HG03135 (cell line): ENCODE data around the gene MCF2L.

Experiments
- ATAC-seq: cut with Tn5 transposase; IDR thresholded peaks from one replicate; pipeline ENCODE4 v1.9.1; 2021; ENCODE audit warnings: mild to moderate bottlenecking, moderate library complexity; ENCODE audit not compliant: unreplicated experiment

Gene MCF2L

DNA sequence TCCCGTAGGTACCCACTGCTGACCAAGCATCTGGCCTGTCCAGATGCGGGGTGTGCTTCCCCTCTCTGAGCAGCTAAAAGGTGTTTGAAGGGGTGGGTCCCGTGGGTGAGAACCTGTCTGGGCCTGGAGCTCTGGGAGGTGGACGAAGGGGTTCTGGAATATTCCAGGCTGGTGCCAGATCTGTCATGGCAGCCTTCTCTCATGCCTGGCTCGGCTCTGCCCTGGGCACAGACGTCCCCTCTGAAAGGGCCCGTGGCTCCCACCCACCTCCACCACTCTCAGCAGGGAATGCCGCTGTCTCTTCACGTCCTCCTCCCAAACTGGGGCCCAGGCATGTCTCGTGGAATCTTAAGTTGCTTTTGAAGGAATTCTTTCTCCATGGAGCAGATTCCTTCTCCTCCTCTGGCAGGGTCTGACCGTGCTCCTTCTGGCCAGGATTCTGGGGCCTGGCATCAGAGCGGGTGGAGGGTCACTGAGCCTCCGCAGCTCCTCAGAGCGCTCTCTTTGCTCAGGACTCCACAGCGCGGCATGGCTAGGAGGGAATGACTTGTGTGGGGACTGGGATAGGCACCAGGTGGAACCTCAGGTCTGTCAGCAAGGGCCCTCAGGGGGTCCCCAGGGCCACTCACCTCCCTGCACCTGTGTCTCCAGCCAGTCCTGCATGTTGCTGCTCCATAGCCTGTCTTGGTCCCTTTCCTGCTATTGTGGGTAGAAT is 5.9 kb upstream of the MCF2L start:
- ATAC-seq: no peak

DNA sequence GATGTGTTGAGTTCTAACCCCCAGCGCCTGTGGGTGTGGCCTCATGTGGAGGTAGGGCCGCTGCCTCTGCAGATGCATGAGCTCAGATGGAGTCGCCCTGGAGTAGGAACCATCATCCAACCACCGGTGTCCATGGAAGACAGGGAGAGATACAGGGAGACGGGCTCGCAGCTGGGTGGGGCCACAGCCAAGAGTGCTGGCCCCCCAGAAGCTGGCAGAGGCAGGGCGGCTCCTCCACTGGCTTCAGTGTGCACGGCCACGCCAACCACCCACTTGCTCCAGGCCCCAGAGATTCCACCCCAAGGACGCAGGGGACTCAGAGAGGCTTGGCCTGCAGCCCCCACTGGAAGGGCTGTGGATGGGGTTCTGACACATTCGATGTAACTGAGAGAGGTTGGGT is 5.4 kb upstream of the MCF2L start:
- no peak for ATAC-seq

DNA sequence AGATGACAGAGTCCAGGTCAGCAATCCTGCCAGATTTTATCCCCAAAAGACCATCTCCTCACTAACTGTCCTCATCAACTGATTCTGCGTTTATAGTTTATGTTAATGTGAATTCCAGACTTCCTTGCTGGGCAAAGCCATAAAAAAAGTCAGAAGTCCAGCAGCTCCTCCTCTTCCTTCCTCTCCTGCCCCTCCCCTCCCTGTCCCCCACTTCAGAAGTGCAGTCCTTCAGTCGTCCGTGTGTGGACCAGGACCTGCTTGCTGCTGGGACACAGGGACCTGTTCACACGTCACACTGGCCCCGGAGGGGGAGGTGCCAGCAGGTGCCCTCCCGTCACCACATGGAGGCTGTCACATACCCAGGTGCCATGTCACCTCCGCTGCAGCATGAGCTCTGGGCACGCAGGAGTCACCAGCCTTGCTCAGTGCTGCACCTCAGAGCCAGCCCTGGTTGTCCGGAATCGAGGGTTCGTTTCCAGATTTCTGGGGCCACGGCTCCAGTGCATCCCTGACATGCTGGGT is 4.0 kb upstream of the MCF2L start:
- ATAC-seq: no peak

DNA sequence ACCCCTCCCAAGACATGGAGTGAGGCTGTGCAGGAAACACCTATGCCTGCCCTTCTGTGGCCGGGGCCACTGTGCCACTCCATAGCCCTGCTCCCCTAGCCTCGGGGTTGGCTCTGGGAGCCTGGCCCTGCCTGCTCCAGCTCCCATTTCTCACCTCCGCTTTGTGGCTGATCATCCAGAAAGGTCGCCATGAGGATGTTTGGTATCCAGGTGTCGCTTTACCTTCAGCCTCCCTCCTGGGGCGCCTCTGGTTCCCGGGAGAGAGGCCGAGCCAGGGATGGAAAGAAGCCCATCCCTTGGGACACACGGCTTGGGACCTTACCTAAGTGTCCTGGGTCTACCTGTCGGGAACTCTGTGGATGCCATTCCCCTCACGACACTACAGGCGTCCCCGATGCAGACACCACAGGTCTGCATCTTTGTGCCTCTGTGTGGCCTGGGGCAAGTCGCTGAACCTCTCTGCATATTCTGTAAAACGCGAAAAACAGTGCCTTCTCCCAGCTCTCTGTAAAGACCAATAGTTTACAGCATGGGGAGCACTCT is 3.4 kb upstream of the MCF2L start:
- ATAC-seq: no peak

DNA sequence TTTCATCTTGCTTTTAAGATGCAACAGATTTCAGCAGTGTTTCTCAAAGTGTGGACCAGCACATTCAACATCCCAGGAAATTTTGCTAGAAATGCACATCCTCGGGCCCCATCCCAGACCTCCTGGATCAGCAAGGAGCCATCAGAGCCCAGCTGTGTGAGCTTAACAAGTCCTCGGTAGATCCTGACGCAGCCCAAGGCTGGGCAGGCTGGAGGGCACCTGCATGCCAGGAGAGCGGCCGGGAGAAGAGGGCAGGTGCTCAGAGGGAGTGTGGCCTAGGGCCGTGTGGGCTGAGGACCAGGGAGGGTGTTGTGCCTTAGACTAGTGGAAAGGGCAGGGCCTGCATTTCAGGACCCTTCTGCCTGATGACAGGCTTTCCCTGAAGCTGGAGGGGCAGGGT is 2.2 kb upstream of the MCF2L start:
- no peak for ATAC-seq

DNA sequence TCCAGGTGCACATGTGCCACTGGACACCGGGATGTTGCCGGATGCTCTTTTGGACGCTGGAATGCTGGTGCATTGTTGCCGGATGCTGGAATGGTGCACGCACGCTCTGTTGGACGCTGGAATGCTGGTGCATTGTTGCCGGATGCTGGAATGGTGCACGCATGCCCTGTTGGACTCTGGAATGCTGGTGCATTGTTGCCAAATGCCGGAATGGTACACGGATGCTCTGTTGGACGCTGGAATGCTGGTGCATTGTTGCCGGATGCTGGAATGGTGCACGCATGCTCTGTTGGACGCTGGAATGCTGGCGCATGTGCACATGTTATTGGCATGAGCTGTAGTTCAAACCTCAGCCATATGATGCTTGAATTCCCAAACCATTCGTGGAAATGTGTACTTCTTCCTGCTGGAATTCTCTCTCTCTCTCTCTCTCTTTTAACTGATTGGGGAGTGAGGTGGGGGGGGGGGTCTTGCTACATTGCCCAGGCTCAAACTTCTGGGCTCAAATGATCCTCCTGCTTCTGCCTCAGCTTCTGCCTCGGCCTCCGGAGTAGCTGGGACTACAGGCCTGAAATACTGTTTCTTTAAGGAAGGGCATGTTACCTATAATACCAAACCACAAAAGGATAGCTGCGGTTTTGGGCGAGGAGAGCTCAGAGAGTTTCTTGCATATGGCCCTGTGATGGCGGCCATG is 1.2 kb upstream of the MCF2L start:
- no peak for ATAC-seq

DNA sequence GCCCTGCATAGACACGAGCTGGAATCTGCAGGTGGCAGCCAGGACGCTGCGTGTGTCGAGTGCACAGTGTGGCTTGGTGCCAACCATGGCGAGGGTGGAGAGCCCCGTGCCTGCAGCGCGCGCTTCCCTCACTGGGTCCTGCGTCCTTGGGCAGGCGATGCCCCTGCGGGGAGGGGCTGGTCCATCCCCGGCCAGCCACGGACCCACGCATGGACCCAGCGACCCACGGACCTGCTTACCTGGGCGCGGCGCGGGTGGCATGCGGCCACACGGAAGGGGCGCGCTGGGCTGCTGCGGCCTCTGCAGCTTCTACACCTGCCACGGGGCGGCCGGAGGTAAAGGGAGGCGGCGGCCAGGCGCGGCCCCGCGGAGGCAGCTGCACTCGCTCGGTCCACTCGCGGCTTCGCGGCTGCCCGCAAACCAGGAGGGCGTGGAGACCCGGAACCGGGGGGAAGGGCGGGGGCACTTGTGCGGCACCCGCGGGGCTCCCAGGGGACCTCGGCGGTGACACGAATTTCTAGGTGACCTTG is 569 bp upstream of the MCF2L start:
- no peak for ATAC-seq

DNA sequence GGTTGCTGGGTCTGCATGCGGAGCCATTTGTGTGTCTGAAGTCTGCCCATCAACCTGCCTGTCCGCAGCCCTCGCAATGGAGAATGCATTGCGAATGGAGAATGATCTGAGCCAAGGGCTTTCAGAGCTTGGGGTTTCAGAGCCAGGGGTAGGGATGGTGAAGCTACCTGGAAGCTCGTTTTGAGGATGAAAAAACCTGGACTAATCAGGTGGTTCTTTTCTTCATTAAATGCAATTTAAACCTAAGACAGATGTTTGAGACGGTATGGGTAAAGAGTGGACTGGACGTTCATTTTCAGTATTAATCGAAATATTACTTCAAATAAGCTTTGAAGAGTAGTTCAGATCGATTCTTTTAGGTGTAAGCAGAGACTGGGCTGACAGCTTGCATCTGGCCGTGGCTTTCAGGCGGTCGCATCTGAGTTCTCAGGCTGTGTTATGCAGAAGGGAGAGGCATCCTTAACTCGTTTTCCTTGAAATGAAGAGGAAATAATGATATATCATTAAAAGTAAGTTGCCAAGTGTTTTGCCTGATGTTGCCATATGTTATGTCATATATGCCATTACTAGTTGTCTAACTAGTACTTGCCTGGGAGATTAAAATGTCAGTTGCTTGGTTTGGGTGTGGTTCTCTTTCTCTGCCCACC is 801 bp downstream of the MCF2L start:
- ATAC-seq: no peak

DNA sequence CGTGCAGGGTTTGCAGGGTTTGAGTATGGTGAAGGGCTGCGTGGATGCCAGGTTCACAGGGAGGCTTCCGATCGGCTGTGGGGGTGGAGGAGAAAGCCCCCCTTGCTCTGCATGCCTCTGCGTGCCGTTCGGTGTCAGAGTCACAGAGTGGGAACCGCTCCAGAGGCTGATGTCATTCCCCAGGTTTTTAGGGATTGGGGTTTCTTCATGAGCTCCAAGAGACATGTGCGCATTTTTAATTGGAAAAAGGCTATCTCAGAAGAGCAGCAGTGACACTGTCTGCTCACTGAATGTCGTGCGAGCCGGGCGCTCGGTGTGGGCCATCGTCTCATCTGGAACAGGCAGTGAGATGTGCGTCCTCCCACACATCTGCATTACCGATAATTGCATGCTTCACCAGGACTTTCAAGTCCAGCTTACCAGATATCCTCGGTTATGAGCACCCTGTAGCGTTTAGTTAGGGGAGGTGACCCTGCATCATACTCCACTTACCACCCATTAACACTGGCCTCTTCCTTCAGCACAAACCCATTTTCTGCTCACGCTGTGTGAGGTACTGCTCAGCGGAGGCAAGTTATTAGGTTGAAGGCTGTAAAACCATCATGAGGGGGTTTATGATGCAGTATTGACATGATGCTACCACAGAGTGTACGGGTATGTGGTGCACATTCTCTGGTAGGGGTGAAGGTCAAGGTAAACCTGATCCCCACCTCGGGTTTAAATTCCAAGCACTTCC is 1.7 kb downstream of the MCF2L start:
- no peak for ATAC-seq

DNA sequence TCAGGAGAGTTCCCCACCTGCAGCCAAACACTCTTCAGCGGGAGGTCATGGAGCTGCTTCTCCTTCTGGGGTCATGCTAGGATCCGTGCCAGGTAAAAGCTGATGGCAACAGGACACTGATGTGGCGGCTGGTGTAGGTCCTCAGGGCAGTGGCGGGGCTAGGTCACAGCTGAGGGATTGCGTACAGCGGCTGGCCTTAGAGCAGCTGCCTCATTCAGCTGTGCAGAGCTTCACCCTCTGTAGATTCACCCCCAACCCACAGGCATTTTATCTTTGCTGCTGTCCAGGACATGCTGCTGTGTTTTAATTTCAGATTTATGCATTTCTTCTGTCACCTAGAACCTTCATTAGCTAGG is 2.3 kb downstream of the MCF2L start:
- no peak for ATAC-seq

DNA sequence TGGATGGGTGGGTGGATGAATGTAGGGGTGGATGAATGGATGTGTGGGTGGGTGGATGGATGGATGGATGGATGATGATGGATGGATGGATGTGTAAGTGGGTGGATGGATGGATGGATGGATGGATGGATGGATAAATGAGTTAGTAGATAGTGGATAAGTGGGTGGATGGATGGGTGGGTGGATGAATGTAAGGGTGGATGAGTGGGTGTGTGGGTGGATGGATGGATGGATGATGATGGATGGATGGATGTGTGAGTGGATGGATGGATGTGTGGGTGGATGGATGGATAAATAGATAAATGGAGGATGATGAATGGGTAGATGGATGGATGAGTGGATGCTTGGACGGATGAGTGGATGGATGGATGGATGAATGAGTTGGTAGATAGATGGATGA is 3.2 kb downstream of the MCF2L start:
- ATAC-seq: no peak

DNA sequence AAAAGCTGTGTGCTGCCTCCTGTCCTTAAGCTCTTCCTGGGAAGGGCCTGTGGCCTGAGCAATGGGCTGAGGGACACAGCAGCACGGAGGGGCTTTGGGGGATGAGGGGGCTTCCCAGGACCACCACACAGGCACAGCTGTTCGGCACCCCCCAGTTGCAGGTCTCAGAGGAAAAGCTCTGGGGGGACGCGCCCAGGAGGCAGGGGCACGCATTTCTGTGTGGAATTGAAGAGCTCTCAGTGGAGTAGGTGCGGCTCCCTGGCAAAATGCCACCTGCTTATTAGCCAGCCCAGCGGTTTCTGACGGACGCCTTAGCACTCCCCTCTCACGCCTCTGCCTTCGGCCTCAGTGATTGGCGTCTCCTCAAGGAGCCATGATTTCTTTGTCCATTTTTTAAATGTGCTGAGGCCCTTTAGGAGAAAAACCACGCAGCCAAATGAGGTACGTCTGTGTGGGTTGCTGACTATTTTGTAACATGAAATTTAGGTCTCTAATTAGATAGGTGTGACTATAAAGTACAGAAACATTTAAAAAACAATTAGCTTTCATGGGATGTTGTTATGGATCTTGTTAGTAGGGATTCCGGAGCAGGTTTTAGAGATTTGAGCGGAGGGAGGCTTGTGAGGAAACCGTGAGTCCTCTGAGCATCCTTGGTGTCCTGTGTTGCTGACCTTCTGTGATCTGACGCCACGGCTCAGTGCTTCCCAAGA is 4.0 kb downstream of the MCF2L start:
- ATAC-seq: no peak

DNA sequence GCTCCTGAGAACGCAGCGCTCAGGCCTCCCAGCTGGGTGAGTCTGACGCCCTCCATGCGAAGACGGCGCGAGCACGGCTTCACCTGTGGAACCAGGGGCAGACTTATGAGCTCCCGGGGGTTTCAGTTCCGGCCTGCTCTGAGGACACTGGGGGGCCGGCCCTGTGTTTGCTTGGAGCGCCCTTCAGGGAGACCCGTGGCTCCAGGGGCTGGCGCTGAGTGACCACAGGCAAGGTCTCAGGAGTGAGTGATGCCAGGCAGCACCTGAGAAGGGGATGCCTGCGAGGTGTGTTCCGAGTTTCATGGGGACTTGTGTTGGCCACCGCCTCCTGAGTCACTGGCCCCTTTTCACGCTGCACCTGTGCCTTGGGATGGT is 4.5 kb downstream of the MCF2L start:
- ATAC-seq: no peak

DNA sequence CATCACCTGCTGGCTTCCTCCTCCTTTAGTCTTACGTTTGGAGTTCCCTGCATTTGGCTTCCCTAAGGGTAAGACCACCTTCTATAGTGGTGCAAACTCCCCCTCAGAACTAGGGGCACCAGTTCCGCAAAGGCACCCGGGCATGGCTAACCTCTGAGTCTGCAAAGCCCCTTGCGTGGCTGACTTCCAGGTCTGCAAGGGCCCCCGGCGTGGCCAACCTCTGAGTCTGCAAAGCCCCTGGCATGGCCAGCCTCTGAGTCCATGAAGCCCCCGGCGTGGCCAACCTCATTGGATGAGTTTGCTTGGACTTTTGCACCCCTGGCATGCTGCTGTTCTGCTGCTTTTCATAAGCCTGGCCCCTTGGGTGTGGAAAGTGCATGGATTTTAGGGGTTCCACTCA is 5.1 kb downstream of the MCF2L start:
- ATAC-seq: no peak

DNA sequence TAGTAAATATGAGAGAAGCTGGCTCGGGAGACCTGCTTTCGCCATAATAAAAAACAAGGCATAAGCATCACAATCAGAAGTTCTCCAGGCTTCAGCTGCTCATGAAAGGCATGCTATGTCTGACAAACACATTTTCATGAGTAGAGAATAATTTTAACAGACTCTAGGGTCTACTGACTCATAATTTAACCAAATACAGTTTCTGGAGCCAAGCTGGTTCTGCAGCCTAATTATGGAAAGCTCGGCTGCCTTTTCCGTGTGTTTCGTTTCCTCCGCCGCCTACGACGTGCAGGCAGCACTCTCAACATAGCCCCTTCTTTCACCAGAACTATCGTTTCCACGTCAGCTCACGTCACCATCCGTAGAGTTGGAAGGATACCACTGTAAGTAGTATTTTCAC is 5.7 kb downstream of the MCF2L start:
- ATAC-seq: no peak

DNA sequence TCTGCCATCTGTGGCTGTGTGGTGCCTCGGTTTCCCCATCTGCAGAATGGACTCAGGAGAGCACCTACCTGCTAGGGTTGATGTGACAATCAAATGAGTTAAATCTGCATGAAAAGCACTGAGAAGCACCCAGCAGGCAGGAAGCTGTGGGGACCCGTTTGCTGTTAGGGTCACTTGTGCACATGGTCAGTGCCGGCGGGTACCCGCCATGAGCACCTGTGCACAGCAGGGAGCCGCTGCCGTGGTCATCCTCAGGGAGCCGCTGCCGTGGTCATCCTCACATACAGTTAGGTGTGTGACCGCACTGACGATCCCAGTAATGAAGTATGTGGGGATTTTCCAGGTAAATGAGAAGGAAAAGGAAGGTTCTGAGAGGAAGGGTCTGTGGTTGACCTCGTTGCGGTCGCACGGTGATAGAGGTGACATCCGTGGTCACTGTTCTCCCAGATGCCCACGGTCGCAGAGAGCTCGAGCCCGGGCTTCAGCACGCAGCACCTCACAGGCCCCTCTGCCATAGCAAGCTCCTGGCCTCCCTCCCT is 6.5 kb downstream of the MCF2L start:
- no peak for ATAC-seq

DNA sequence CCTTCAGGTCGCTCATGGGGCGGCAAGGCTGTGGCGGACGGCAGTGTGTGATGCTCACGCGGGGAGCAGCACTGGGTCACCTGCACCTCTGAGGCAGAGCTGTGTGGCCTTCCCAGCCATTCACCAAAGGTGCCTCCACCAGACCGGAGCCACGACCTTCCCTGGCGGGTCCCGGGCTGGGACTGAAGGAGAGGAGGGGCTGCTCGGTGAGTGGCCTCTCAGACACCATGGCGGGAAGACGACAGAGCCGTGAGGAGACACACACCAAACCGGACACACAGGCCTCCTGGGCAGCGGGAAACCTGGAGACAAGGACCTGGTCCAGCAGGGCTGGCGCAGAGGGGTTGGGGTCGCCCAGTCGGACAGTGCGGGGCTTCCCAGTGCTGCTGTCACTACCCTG is 7.5 kb downstream of the MCF2L start:
- no peak for ATAC-seq

DNA sequence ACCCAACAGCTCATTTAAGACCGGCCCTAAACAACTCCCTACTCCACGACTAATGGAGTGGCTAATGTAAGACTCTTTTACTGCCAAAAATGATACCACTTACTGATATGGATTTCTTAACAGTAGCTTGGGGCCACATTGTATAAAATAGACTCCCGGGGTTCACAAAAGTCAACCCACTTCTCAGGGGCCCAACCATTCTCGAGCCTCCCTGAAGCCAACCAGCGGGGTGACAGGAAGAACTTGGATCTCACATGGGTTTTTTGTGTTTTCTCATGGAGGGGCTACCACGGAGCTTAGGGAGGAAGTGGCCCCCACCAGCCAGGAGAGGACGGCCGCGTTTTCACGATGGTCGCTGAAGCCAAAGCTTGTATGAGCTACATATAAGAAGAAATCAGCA is 8.1 kb downstream of the MCF2L start:
- ATAC-seq: no peak

DNA sequence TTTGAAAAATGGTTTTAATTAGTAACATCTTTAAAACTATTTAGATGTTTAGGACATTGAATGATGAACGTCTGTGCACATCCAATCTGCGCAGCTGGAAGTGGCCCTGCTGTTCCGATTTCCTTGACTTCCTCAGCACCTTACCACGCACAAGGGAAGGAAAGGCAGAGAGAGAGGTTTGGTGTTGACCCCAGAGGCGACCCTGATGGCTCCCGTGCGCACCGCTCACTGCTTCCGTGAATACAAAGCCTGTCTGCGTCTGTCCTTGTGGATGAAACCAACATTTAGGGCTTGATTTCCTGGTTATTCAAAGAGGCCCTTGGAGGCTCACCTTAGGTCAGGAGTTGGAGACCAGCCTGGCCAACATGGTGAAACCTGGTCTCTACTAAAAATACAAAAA is 8.5 kb downstream of the MCF2L start:
- ATAC-seq: no peak
